NCI-H2081 treated with DMSO at 0.1 percent for 48 hours (cell line): ENCODE data around the gene ZNF777.

Experiments used
- DNase-seq: peaks from one replicate; lab custom pipeline; 2025; lab: John Stamatoyannopoulos, UW

Gene ZNF777

DNA sequence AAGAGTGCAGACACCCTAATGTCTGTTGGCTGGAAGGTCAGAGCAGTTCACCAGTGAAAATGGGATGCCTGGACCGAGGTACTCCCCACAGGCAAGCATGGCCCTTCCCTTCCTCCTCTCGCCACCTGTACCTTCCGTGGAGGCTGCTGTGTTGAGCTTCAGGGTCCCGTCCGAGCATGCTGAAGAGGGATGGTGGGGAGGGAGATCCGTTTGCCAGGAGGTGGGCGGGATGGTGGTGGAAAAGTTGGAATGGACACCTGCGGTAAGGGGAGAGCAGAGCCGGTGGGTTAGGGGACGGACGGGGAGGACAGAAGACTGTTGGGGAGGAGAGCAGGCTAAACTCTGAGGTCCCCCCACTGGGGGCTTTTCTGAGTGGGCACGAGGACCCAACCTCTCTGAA is 15.9 kb upstream of the ZNF777 start:
- DNase-seq, result no peak

GRCh38 chr7:149475121-149476045 is 14.5 kb upstream of the ZNF777 start:
- no peak for DNase-seq

DNA sequence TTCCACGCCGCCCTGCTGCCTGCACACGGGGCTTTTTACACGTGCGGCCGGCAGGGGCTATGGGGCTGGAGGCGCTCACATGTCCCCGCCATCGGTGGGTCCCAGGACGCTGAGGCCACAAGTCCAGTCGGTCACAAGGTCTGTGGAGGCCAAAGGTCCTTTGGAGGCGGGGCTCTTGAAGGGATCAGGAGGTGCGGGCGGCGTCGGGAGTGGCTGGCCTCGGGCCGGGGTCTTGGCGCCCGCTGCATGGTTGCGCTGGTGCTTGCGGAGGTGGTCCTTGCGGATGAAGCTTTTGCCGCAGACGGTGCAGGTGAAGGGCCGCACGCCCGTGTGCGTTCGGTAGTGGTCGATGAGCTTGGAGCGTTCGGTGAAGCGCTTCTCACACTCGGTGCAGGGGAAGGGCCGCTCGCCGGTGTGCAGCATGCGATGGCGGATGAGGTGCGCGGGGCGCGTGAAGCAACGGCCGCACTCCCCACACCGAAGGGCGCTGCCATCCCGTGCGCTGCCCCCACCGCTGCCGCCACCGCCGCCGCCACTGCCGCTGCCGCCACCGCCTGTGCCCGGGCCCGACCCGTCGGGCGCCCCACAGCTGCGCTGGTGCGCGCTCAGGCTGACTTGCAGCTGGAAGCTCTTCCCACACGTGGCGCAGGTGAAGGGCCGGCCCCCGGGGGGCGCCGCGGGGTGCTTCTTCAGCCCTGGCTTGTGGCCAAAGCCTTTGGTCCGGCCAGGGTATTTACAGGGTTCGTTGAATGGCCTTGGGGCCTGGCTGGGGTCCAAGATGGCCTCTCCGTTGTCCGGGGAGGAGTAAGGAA is 13.7 kb upstream of the ZNF777 start:
- DNase-seq, result no peak

DNA sequence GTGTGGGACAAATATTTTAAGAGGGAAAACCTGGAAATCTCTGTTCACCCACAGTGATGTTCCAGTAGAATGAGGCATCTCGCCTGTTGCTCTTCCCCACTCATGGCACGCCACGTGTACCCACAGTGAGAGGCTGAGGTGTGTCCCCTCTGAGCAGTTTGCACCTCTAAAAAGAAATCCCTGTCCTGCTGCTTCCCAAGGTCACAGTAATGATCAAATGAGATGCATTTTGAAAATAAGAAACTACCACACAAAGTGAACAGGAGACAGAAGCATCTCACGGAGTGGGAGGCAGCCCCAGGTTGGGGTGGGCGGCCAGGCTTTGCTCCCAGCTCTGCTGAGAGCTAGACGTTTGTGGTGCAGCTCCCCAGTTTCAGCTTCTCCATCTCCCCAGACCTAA is 12.4 kb upstream of the ZNF777 start:
- no peak for DNase-seq

GRCh38 chr7:149471289-149471953 is 10.6 kb upstream of the ZNF777 start:
- DNase-seq, result no peak

DNA sequence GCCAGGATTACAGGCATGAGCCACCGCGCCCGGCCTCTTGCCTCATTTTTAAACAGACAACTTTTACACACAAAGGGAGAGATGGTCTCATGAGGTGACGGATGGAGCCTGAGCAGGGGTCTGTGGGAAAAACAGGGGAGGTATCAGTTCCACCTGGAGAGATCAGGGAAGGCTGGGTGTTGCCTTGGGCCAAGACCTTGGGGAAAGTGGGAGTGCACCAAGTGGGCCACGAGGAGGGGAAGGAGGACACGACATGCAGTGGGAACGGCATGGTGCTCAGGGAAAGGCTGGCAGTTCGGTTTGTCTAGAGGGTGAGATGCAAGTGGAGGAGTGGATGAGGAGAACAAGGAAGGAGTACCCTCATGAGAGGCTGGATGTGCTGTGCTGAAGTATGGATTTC is 8.9 kb upstream of the ZNF777 start:
- no peak for DNase-seq

- DNase-seq, result no peak
These were observed 7.3 kb upstream of the ZNF777 start for GRCh38 chr7:149468208-149468607.

DNA sequence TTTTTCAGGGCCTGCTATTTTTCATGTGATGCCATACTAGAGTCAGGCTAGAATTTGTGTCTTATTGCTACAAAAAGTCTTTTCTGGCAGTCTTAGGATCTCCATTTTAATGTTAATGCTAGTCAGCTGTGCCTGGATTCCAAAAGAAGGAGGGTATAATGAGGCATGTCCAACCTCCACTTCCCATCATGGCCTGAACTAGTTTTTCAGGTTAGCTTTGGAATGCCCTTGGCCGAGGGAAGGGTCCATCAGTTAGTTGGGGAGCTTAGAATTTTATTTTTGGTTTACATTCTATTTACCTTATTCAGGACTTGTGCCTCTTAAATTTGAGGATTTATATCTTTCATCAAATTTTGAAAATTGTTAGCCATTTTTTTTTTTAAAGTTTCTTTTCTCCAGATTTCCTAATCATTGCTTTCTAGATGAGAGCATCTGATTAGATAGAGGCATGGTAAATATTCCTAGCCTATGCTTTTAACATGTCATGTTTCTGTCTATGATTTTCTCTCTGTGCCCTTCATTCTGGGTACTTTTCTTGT is 6.5 kb upstream of the ZNF777 start:
- DNase-seq, result no peak

DNA sequence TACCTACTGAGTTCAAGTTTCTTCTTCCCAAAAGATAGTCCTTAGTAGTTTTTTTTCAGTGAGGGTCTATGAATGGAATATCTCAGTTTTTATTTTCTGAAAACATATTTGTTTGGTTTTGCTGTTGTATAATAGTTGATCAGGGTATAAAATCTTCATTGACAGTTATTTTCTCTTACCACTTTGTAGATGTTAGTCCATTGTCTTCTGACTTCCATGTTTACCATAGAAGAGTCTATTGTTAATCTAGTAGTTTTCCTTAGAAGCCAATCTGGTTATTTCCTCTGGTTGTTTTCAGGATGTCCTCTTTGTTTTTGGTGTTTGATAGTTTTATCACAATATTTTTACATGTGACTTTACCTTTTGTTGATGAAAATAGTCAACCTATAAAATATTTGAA is 5.5 kb upstream of the ZNF777 start:
- no peak for DNase-seq

- no peak for DNase-seq
These were observed 2.8 kb upstream of the ZNF777 start for GRCh38 chr7:149463500-149464161.

DNA sequence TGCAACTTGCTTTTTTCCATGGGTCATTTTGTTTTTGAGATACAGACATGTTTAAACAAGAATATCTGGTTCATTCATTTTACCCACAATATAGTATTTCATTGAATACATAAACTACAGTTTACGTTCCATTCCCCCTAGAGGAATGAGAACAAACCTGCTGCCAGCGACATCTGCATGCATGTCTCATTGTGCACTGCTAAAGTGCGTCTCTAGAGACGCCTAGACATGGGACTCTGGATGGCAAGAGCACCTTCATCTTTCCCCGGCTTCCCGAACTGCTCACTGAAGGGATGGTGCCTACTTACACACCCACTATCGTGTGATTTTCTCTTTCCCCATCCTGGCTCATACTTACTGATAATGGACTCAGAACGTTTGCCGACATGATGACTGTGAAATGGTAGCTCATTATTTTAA is 1.2 kb upstream of the ZNF777 start:
- no peak for DNase-seq

- no peak for DNase-seq
These were observed 1.1 kb downstream of the ZNF777 start for GRCh38 chr7:149459540-149460452.

- DNase-seq, result no peak
These were observed 1.7 kb downstream of the ZNF777 start for GRCh38 chr7:149459201-149459539.

GRCh38 chr7:149458235-149458634 is 2.6 kb downstream of the ZNF777 start:
- no peak for DNase-seq

GRCh38 chr7:149457766-149458165 is 3.1 kb downstream of the ZNF777 start:
- DNase-seq, result no peak

GRCh38 chr7:149456506-149457421 is 4.1 kb downstream of the ZNF777 start:
- no peak for DNase-seq

GRCh38 chr7:149455175-149455950 is 5.5 kb downstream of the ZNF777 start:
- no peak for DNase-seq

DNA sequence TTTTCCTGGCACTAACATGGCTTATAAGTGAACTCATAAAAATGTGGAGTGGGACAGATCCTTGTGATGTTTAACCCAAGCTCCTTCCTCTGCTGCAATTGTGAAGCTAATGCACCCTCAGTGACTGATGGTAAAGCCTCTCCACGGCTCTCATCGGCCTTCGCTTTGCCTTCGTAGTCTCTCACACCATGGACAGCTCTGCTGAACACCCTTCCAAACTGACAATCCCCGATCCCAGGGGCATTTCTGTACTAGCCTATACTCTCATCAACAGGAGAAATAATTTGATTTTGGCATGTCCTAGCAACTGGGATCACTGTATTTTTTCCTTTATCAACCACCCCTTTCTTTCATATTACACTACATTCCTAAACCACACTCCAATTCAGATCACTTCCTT is 6.1 kb downstream of the ZNF777 start:
- no peak for DNase-seq

DNA sequence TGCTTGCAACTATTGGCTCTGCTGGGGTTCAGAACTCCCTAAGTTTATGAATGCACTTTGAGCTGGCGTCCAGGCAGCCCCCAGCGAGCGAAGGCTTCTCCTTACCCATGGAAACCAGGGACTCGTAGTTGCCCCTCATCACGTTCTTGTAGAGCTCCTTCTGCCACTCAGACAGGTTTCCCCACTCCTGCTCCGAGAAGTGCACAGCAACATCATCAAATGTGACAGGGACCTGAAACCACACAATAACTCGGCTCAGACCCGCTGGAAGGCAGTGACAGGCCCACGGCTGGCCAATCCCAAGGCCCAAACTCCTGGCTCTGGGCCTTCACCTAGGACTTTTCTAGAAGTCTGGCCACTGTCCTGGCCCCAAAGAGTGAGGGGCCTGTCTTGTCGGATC is 6.9 kb downstream of the ZNF777 start:
- DNase-seq, result no peak
